OCI-LY7 (cell line): ENCODE results near the gene NFATC1. TPM values are rescaled to one million over a fixed set of nuclear protein-coding genes. Genes with fewer than 3 reads are reported as not detected.

ENCODE experiments used
- BruUV-seq: library from RNA; stranded (reverse); fragments of 400-500 nt; replicated peaks from 2 replicates; lab custom pipeline; 2021; lab: Mats Ljungman, UMichigan
- CTCF ChIA-PET: fragments of 300-600 bp; sonication (Branson Sonifier 250); formaldehyde crosslinking; loops from one replicate; lab custom pipeline; 2022; ENCODE audit warnings: antibody characterized with exemption; ENCODE audit not compliant: unreplicated experiment; lab: Charles Lee
- POLR2A ChIA-PET: fragments of 300-600 bp; sonication (Branson Sonifier 250); formaldehyde crosslinking; loops from one replicate; lab custom pipeline; 2022; ENCODE audit warnings: antibody characterized with exemption; lab: Charles Lee
- DNase-seq: peaks from one replicate; pipeline ENCODE4 v3.0.0-alpha.2; 2015; ENCODE audit warnings: low spot score
- H2AFZ ChIP-seq: fragments of 200-600 bp; sonication (generic), shearing (Covaris generic); 2 replicates; pipeline ENCODE4 v1.6.1; 2014; ENCODE audit warnings: mild to moderate bottlenecking, antibody characterized with exemption, low read length, moderate library complexity
- H3K27ac ChIP-seq: fragments of 200-600 bp; sonication (generic); 2 replicates; pipeline ENCODE4 v1.5.1; 2014; ENCODE audit warnings: mixed run types, low read depth, mild to moderate bottlenecking, moderate library complexity, low read length, inconsistent platforms; ENCODE audit not compliant: poor library complexity, severe bottlenecking
- H3K36me3 ChIP-seq: fragments of 200-600 bp; sonication (generic); 2 replicates; pipeline ENCODE4 v1.6.1; 2014; ENCODE audit warnings: mild to moderate bottlenecking, antibody characterized with exemption, low read length, moderate library complexity, mixed read lengths; ENCODE audit not compliant: insufficient read depth
- H3K4me1 ChIP-seq: fragments of 200-600 bp; sonication (generic); 2 replicates; pipeline ENCODE4 v1.5.1; 2014; ENCODE audit warnings: mild to moderate bottlenecking, low read length; ENCODE audit not compliant: insufficient read depth, poor library complexity, severe bottlenecking
- H3K4me2 ChIP-seq: fragments of 200-600 bp; sonication (generic); 2 replicates; pipeline ENCODE4 v1.6.1; 2014; ENCODE audit warnings: mild to moderate bottlenecking, low read length
- H3K4me3 ChIP-seq: fragments of 200-600 bp; sonication (generic); 2 replicates; pipeline ENCODE4 v1.5.1; 2014; ENCODE audit warnings: mild to moderate bottlenecking, low read depth, low read length; ENCODE audit not compliant: poor library complexity, severe bottlenecking
- H3K79me2 ChIP-seq: fragments of 200-600 bp; sonication (generic); 2 replicates; pipeline ENCODE4 v1.6.1; 2016; ENCODE audit warnings: low read depth, mild to moderate bottlenecking, low read length, moderate library complexity, mixed read lengths; ENCODE audit not compliant: insufficient read depth
- H3K9me2 ChIP-seq: fragments of 200-600 bp; sonication (generic); 2 replicates; pipeline ENCODE4 v1.6.1; 2016; ENCODE audit warnings: mild to moderate bottlenecking, low read length, mixed read lengths; ENCODE audit not compliant: insufficient read depth
- H3K9me3 ChIP-seq: fragments of 200-600 bp; sonication (generic); 2 replicates; pipeline ENCODE4 v1.6.1; 2014; ENCODE audit warnings: mild to moderate bottlenecking, mixed run types, low read length, mixed read lengths
- H4K20me1 ChIP-seq: fragments of 200-600 bp; sonication (generic); 2 replicates; pipeline ENCODE4 v1.6.1; 2014; ENCODE audit warnings: mild to moderate bottlenecking, antibody characterized with exemption, low read length, moderate library complexity, mixed read lengths; ENCODE audit not compliant: insufficient read depth
- EZH2phosphoT487 ChIP-seq: fragments of 200-600 bp; sonication (generic); IDR thresholded peaks from 2 replicates; pipeline ENCODE4 v1.6.1; 2018; ENCODE audit warnings: low read depth, borderline replicate concordance, mild to moderate bottlenecking, mixed run types, antibody characterized with exemption, low read length, moderate library complexity, mixed read lengths
- intact Hi-C: fragments of 100-400 bp; cut with micrococcal nuclease; formaldehyde crosslinking; loops from one replicate; pipeline ENCODE4 v1.10.0; 2022; ENCODE audit not compliant: unreplicated experiment
- small RNA-seq: library from RNA; depleted of rRNA; stranded (forward); fragments of <200 nt; gene quantifications from one replicate; pipeline ENCODE3, GENCODE V24; 2014
- total RNA-seq, 2 experiments: library from RNA; depleted of rRNA in 1 of 2; stranded (reverse); fragments of >200 nt in 1 of 2; shearing (Covaris generic) in 1 of 2; gene quantifications; 2 replicates each; pipeline ENCODE4 v1.2.3, GENCODE V29; 2014 to 2022
- TF ChIP-seq, protein P1 (sequence below): fragments of 200-600 bp; sonication (generic); conservative IDR thresholded peaks from 2 replicates; pipeline ENCODE4 v1.5.1; 2014; ENCODE audit warnings: mild to moderate bottlenecking, antibody characterized with exemption, low read length, moderate library complexity, mixed read lengths

The NFATC1 gene
- total RNA-seq, 2 experiments from 2014 or later = 23.6 to 50.4 TPM

DNA sequence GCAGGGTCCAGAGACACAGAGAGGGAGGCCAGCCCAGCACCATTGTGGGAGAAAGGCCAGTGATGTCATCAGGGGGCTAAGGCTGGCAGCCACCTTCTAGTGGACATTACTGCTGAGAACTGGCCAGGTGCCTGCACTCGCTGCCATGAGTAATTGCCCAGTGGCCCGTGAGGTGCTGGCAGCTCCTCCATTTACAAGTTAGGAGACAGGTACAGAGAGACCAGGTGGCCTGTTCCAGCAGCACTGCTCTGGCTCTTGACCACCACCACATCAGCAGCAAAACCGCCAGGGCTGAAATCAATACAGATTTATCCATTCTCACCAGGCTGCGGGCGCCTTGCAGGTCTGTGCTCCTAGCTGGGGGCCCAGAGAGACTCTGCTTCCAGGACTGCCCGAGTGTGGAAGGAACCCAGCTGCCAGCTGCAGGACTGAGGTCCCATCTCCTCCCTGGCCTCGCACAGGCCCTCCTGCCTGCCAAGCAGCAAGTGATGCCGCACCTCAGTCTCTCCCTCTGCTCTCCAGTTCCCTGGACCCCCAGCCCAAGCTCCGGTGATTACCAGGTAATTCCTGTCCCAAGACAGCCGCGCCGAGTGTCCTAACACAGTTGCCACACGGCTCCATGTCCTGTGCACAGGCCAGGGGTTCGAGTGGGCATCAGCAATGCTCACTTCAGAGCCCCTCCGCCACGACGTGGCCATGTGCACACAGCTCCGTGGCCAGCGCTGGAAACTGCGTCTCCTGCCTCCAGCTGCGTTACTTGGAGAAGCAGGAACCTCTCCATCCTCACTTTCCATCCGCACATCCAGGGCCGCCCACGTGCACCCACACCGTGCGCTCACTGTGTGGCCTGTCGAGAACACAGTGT, 182.9 kb downstream of the NFATC1 start:
- Histone ChIP-seq H3K36me3 (no peaks in the 10 kb centered on the region), H3K4me3 (no peak overlapping the region), H3K79me2 (no peaks in the 10 kb centered on the region), H3K4me2 (no peak overlapping the region), H4K20me1 (no peaks in the 10 kb centered on the region), H3K27ac (no peak overlapping the region), H3K9me3 (no peaks in the 10 kb centered on the region), H3K9me2 (no peaks in the 10 kb centered on the region), H2AFZ (no peak overlapping the region), H3K4me1 (no peaks in the 10 kb centered on the region)
- TF ChIP-seq, protein P1, sequence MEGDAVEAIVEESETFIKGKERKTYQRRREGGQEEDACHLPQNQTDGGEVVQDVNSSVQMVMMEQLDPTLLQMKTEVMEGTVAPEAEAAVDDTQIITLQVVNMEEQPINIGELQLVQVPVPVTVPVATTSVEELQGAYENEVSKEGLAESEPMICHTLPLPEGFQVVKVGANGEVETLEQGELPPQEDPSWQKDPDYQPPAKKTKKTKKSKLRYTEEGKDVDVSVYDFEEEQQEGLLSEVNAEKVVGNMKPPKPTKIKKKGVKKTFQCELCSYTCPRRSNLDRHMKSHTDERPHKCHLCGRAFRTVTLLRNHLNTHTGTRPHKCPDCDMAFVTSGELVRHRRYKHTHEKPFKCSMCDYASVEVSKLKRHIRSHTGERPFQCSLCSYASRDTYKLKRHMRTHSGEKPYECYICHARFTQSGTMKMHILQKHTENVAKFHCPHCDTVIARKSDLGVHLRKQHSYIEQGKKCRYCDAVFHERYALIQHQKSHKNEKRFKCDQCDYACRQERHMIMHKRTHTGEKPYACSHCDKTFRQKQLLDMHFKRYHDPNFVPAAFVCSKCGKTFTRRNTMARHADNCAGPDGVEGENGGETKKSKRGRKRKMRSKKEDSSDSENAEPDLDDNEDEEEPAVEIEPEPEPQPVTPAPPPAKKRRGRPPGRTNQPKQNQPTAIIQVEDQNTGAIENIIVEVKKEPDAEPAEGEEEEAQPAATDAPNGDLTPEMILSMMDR = no peak
- no peak for TF ChIP-seq EZH2phosphoT487
- intact Hi-C loops = no loop called here
- BruUV-seq = no TSS peak
- ChIA-PET POLR2A (no interaction called here), CTCF (no interaction called here)
- DNase-seq = no peak

Small RNAs within 50 kb of the gene (small RNA-seq; reads per million reads assigned to genes)
- not detected for gene AC018445.2
